Erythroblast (primary cell): Measurements from ENCODE around the gene CDKN1B.

Experiments
- GATA1 ChIP-seq: IDR thresholded peaks from 2 replicates; pipeline ENCODE4 v1.6.1; 2011; ENCODE audit warnings: low read depth, mild to moderate bottlenecking, control low read depth, low read length, moderate library complexity
- POLR2A ChIP-seq: IDR thresholded peaks from 2 replicates; pipeline ENCODE4 v1.6.1; 2011; ENCODE audit warnings: mild to moderate bottlenecking, low read length

GRCh38 chr12:12715459-12716150 lies 1.6 kb upstream of the CDKN1B start:
- TF ChIP-seq POLR2A (no peak), GATA1 (no peak)
